WTC11 (cell line): ENCODE measurements around the gene AANAT.

Experiments
- ATF3 ChIP-seq: sonication (generic); formaldehyde crosslinking; conservative IDR thresholded peaks from 2 replicates; pipeline ENCODE4 v1.8.1; 2022; ENCODE audit warnings: mild to moderate bottlenecking, missing genetic modification reagents
- CBFB ChIP-seq: sonication (generic); formaldehyde crosslinking; IDR thresholded peaks from 2 replicates; pipeline ENCODE4 v1.8.1; 2022; ENCODE audit warnings: mild to moderate bottlenecking, low read depth, missing genetic modification reagents
- CTCF ChIP-seq: fragments of 200-600 bp; IDR thresholded peaks from 2 replicates; pipeline ENCODE4 v1.8.0; 2022; ENCODE audit warnings: antibody characterized with exemption
- MAX ChIP-seq: sonication (generic); formaldehyde crosslinking; IDR thresholded peaks from 2 replicates; pipeline ENCODE4 v1.8.0; 2022; ENCODE audit warnings: mild to moderate bottlenecking, missing genetic modification reagents
- NR2C2 ChIP-seq: sonication (generic); formaldehyde crosslinking; IDR thresholded peaks from 2 replicates; pipeline ENCODE4 v1.8.0; 2022; ENCODE audit warnings: mild to moderate bottlenecking, missing genetic modification reagents
- RELA ChIP-seq: sonication (generic); formaldehyde crosslinking; IDR thresholded peaks from 2 replicates; pipeline ENCODE4 v1.8.1; 2022; ENCODE audit warnings: missing genetic modification reagents, mild to moderate bottlenecking, borderline replicate concordance
- SOX15 ChIP-seq: fragments of 250-450 bp; sonication (Bioruptor Pico); IDR thresholded peaks from 2 replicates; pipeline ENCODE4 v1.9.0; 2021; ENCODE audit warnings: mild to moderate bottlenecking
- ZNF121 ChIP-seq: sonication (generic); formaldehyde crosslinking; IDR thresholded peaks from 2 replicates; pipeline ENCODE4 v1.8.0; 2023; ENCODE audit warnings: missing genetic modification reagents
- ZNF263 ChIP-seq: sonication (generic); formaldehyde crosslinking; IDR thresholded peaks from 2 replicates; pipeline ENCODE4 v1.8.1; 2022; ENCODE audit warnings: low read depth, mild to moderate bottlenecking, moderate library complexity, missing genetic modification reagents
- ZNF317 ChIP-seq: sonication (generic); formaldehyde crosslinking; IDR thresholded peaks from 2 replicates; pipeline ENCODE4 v1.8.1; 2023; ENCODE audit warnings: low read depth, mild to moderate bottlenecking, moderate library complexity, missing genetic modification reagents, borderline replicate concordance
- TF ChIP-seq, protein P1 (sequence below): sonication (generic); formaldehyde crosslinking; IDR thresholded peaks from 2 replicates; pipeline ENCODE4 v1.8.0; 2023; ENCODE audit warnings: missing genetic modification reagents

DNA sequence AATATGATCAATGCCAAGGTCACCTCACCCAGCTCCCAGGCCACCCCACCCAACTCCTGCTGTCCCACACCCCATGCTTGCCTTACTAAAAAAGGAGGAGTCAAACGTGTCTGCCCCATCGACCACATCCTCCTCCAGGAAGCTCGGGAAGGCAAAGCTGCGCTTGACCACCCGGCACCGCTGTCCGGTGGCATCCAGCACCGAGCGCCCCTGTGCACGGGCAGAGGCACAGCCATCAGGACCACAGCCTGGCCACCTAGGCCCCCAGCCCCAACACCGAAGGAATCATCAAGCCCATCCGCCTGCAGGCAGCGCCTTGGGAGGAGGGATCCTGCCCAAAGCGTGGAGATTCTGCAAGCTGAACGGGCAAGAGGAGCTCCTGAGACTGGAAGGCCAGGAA, 10.2 kb downstream of the AANAT start:
- TF ChIP-seq NR2C2 (CRISPR knock-in tag) = no peak
- TF ChIP-seq CTCF = no peak
- TF ChIP-seq ZNF317 = no peak
- no peak for TF ChIP-seq MAX
- no peak for TF ChIP-seq SOX15 (CRISPR knock-in tag)
- no peak for TF ChIP-seq ATF3 (CRISPR knock-in tag)
- TF ChIP-seq, protein P1, sequence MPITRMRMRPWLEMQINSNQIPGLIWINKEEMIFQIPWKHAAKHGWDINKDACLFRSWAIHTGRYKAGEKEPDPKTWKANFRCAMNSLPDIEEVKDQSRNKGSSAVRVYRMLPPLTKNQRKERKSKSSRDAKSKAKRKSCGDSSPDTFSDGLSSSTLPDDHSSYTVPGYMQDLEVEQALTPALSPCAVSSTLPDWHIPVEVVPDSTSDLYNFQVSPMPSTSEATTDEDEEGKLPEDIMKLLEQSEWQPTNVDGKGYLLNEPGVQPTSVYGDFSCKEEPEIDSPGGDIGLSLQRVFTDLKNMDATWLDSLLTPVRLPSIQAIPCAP (CRISPR knock-in tag) = no peak
- TF ChIP-seq ZNF121 (CRISPR knock-in tag) = no peak
- no peak for TF ChIP-seq RELA (CRISPR knock-in tag)
- no peak for TF ChIP-seq CBFB (CRISPR knock-in tag)
- no peak for TF ChIP-seq ZNF263 (CRISPR knock-in tag)
